Loucy (cell line): ENCODE data around the gene MAPKAP1.

ENCODE experiments used
- EZH2phosphoT487 ChIP-seq: fragments of 200-600 bp; IDR thresholded peaks from 2 replicates; pipeline ENCODE4 v1.6.1; 2018; ENCODE audit warnings: antibody characterized with exemption, mild to moderate bottlenecking, moderate library complexity, borderline replicate concordance
- TF ChIP-seq, protein P1 (sequence below): fragments of 200-600 bp; sonication (generic); conservative IDR thresholded peaks from 2 replicates; pipeline ENCODE4 v1.5.1; 2014; ENCODE audit warnings: mild to moderate bottlenecking, antibody characterized with exemption, low read length

DNA sequence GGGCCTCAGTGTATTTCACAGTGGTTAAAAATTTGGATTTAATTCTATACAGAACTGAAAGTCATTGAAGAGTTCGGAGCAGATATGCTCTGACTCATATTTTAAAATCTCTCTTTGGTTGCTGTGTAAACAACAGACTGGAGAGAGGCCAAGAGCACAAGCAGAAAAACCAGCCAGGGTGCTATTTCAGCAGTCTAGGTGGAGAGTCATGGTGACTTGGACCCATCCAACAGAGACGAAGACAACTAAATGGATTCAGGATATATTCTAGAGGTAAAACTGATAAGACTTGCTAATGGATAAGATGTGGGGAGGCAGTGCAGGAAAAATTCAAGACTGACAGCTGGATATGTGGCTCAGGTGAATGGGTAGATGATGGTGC lies 168.9 kb downstream of the MAPKAP1 start:
- TF ChIP-seq, protein P1, sequence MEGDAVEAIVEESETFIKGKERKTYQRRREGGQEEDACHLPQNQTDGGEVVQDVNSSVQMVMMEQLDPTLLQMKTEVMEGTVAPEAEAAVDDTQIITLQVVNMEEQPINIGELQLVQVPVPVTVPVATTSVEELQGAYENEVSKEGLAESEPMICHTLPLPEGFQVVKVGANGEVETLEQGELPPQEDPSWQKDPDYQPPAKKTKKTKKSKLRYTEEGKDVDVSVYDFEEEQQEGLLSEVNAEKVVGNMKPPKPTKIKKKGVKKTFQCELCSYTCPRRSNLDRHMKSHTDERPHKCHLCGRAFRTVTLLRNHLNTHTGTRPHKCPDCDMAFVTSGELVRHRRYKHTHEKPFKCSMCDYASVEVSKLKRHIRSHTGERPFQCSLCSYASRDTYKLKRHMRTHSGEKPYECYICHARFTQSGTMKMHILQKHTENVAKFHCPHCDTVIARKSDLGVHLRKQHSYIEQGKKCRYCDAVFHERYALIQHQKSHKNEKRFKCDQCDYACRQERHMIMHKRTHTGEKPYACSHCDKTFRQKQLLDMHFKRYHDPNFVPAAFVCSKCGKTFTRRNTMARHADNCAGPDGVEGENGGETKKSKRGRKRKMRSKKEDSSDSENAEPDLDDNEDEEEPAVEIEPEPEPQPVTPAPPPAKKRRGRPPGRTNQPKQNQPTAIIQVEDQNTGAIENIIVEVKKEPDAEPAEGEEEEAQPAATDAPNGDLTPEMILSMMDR = no peak
- TF ChIP-seq EZH2phosphoT487 = no peak
